Activated T-helper 1 cell treated with anti-CD3 and anti-CD28 coated beads, Interleukin-2, amount 50 U/mL, for 16 hours (primary cell): ENCODE results near the gene NAAA.
"Not testable (repeated sequence)": the region's sequence is repeated elsewhere in the genome, so short reads cannot be mapped to it uniquely, and the experiment has no call there.

ENCODE experiments used
- DNase-seq, 2 donors: peaks; one replicate each; pipeline ENCODE4 v3.0.0-alpha.2; 2020; ENCODE audit warnings: low read depth in 1 of 2, low spot score in 1 of 2

Gene NAAA

DNA sequence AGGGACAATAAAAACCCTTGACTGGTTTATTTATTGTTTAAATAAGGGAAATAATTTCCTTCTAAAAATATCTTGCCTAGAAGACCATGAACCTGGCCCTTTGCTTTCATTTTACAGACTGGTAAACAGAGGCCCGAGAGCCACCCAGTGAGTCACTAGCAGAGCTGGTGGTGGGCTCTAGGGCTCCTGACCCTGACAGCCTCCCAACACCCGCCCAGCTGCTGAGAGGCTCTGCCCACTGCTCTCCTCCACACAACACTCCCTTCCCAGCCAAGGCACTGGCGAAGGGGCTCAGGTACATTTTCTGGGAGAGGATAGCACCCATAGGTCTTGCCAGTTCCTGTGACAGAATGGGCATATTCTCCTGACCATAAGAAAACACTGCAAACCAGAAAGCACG, 20.5 kb downstream of the NAAA start:
- no peak for DNase-seq

DNA sequence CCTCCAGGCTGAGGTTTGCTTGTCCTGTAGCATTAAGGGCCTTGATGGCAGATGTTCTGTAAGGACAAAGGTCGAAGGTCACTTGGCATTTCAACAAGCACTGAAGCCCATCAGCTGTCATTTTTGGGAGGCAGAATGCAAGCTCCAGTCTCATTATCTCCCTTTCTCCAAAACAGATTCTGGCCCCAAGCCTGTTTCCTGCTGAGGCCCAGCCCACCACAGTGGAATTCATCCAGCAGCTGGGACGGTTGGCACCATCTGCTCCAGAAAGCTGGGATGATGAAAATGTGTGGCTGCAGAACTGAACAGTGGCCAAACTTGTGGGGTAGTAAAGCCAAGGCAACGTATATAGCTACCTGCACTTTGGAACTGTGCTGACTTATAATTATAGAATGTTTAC, 20.9 kb downstream of the NAAA start:
- DNase-seq = no peak

DNA sequence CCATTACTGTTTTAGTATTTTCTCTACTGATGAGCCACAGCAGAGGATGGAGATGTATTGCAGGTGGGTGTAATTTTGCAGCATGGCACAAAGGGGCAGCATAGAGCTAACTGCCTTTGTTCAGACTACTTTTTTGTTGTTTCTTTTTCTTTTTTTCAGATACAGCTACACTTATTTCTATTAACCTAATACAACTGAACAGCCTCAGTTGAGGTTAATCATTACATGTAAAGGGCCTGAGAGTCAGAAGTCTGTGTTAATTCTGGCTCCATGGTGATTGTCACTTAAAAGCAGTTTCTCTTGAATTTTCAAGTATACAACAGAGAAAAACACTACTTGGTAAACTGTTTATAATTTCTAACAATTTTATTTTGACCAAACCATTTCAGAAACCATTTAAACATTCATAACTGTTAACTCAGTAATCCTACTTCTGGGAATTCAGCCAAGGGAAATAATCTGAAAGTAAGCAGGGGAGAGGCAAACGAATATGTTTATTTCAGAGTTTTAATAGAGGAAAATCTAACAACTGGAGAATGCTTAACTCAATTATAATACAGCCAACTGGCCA, 24.6 kb downstream of the NAAA start:
- no peak for DNase-seq

DNA sequence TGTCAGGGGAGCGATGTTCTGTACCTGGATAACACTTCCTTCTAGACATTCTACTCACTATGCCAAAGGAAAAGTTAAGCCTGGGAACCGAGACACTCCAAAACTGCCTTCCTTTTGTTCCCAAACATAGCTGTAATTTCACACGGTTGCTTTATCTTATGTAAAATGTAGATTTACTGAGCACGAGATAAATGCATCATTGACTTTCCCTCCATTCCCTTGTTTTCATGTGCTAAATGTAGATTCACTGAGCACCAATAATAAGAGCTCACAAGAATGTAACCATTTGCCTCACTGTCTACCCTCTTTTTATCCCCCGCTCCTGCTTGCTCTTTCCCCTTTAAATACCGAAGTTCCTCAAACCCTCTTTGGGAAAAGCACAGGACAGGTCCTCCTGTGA, 27.8 kb downstream of the NAAA start:
- no peak for DNase-seq

DNA sequence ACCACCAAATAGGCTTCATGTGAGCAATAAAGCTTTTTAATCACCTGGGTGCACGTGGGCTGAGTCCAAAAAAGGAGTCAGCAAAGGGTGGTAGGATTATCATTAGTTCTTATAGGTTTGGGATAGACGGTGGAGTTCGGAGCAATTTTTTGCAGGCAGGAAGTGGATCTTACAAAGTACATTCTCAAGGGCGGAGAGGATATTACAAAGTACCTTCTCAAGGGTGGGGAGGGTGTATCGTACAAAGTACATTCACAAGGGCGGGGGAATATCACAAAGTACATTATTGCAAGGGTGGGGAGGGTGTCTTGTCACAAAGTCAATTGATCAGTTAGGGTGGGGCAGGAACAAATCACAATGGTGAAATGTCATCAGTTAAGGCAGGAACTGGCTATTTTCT, 30.0 kb downstream of the NAAA start:
- not testable (repeated sequence) for DNase-seq

DNA sequence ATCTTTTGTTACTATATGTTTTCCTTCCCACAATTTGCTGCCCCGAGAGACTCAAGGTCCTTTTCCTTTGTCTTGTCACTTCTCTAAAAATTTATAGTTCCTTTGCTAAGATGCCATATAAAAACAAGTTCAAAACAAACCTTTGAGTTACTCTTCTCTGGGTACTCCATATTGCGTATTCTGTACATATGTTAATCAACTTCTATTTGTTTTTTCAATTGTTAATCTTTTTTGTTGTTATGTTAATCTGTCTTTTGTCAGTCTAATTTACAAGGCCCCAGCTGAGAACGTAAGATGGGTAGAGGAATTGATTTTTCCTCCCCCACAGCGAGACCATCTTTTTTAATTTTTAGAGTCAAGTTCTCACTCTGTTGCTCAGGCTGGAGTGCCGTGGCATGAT, 31.4 kb downstream of the NAAA start:
- DNase-seq = no peak

DNA sequence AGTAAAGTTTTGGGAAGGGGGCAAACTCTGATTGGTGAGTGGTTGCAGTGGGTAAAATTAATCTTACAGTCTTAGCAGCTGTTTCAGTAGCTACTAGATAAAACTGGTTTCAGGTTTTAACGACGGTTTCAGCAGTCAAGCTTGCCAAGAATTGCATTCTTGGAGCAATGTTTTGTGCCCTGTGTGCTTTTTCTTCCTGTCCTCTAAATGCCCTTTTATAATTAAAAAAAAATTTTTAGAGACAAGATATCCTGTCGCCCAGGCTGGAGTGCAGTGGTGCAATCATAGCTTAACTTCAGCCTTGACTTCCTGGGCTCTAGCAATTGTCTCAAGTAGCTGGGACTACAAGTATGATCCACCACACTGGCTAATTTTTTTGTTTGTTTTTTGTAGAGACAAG, 32.3 kb downstream of the NAAA start:
- no peak for DNase-seq

DNA sequence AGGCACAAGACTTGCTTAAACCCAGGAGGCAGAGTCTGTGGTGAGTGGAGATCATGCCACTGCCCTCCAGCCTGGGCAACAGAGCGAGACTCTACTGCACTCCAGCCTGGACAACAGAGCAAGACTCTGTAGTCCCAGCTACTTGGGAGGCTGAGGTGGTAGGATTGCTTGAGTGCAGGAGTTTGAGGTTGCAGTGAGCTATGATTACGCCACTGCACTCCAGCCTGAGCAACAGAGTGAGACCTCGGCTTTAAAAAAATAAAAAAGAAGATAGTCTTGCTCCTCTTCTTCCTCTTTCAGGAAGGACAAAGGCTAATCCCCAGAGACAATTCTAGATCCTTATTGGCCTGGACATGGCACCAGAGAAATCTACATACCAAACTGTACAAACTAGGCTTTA, 32.8 kb downstream of the NAAA start:
- no peak for DNase-seq

DNA sequence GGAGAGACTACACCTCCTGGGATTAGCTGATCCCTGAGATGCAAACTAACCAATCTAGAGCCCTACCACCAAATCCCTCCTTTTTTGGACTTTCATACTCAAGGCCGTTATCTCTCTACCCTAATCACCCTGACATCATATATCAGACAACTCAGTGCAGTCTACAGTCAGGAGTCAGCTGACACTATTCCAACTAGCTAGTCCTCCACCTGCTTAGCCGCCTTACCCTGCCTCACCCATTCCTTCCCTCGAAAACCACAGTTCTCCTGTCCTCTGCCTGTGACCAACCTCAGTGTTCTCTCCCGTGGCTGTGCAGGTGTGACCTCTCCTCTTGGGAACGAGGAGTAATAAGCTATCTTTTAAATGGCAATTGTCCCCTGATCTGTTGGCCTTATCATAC, 36.7 kb downstream of the NAAA start:
- no peak for DNase-seq

DNA sequence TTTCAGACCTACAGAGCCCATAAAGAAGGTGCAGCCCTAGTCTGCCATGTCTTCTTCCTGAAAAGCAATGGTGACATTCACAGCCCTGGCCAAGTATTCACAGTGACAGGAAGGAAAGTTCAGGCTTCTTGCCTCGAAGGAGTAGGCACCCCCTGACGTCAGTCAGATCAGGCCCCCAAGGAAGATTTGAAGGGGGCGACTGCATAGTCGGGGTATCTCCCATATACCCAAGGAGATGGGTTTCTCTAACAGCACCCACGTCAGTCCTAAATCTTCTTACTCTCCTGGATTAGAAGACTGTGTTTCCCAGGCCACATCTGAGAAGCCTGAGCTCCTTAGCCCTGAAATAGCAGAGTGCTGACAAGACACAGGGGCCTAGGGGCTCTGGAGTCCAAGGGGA, 38.5 kb downstream of the NAAA start, which contains the start of gene PPEF2:
PPEF2 (minus strand) TSS at position 101 of the 400 bp plus-strand sequence. CDS start 6,127 bp downstream, outside the sequence.
- DNase-seq = no peak

DNA sequence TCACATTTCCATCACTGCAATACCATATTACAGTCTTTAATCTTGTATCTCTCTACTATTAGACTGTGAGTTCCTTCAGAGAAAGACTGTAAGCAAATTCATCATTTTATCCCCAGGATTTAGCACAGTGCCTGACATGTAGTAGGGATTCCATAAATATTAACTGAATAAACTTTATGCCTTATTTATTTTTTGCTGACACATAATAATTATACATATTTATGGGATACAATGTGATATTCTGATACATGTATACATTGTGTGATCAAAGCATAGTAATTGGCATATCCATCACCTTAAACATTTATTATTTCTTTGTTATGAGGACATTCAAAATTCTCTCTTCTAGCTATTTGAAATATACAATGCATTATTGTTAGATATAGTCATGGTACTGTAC, 42.3 kb downstream of the NAAA start:
- no peak for DNase-seq

DNA sequence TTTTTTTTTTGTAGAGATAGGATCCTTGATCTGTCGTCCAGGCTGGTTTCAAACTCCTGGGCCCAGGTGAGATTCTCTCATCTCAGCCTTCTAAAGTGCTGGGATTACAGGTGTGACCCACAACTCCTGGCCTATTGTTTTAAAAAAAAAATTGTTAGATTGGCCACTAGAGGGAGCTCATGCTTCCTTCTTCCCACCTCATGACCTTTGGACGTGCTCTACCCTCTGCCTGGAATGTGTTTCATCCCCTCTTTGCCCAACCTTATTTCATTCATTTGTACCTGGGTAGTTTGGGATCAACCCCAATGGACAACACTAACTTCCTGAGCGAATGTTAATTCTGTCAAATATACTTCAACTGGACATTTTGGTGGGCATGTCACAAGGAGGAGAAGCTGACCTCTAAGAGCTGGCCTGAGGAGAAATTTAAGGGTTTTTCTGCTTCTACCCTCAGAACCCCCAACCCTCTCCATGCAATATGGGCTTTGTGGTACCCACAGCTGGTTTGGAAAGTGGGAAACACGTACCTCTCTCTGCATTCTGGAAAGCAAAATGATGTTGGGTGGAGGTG, 45.0 kb downstream of the NAAA start:
- DNase-seq = no peak

DNA sequence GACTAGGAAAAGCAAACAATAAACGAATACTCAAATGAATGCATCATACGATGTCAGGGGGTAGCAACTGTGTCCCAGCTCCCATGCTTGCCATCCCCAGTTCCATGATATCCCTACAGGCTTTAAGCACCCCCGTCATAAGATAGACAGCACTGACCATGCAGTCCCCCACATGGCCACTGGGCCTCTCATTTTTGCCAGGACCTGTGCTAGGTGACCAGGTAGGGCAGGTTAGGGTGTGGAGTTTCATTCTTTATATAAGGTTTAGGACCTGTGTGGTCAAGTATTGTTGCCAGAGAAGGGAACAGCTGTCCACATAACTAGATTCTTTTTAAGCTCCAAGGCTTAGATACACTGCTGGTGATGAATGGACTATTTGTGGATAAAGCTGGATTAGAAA, 48.3 kb downstream of the NAAA start:
- DNase-seq = no peak

DNA sequence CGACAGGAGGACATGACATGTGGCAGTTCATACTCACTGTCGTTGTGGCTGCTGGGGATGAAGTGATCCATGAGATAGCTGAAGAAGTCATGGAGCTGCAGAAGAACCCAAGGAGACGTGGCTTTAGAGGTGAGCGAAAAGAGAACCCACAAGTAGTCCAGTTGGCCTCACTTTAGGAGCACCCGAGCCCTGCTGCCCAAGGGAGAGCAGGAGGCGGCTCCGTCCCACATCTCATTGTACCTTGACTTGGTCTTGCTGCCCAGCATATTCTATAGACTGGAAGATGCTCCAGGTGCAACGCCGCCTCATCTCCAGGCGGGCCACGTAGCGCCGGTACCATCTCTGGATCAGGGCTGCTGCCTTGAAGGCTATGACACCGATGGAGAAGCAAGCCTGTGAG, 49.2 kb downstream of the NAAA start:
- no peak for DNase-seq

DNA sequence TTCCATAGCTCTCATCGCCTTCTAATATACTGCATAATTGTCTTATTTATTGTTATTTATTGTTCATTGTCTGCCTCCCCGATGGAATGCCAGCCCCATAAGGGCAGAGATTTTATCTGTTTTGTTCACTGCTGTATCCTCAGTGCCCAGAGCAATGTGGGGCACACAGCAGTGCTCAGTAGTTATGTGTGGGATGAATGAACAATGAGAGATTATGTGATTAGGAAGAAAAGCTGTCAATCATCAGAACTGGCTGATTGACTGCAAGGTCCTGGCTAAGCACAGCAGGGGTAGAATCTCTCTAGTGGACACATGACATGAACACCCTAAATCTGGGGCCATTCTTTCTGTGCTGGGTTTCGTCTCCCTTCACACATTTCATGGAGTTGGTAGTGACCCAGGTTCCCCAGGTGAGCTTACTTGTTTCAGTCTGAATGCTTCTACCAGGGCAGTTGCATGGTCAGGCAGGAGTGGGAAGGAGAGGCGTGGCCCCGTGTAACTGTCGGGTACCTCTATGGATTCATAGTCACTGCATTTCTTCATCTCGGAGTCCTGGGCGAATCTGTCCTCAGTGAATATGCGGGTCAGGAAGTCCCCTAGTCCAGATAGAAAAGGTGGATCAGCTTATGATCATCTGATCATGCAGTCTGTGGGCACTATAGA, 51.1 kb downstream of the NAAA start:
- DNase-seq = no peak

DNA sequence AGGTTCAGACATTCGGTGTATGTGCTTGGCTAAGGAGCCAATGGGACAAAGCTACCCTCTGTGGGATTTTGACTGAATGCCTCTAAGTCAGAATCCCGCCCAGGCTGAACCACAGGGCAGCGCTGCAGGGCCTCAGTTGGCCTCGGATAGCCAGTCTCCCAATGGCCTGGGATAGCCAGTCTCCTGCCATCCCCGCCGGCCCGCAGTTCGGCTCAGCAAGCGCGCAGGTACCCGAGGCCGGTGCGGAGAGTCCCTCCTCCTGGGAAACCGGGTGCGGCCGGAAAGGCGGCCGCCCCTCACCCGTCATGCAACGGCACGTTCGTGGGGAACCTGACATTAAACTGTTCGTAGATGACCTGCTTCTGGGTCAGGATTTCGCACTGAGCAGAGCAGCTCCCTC, 54.7 kb downstream of the NAAA start:
- DNase-seq = no peak

DNA sequence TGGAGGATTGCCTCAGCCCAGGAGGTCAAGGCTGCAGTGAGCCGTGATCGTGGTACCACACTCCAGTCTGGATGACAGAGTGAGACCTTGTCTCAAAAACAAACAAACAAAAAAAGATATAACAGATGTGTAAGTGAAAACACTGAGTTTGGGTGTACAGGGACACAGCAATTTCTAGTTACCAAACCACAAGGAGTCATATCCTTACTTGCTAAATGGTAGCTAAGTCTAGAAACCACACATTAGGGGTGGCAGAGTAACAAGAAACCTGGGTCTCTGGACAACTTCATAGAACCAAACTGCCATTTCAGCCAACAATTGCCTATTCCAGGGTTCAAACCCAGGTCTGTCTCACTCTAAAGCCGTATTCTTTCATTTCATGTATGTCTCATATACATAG, 59.3 kb downstream of the NAAA start:
- DNase-seq = no peak

DNA sequence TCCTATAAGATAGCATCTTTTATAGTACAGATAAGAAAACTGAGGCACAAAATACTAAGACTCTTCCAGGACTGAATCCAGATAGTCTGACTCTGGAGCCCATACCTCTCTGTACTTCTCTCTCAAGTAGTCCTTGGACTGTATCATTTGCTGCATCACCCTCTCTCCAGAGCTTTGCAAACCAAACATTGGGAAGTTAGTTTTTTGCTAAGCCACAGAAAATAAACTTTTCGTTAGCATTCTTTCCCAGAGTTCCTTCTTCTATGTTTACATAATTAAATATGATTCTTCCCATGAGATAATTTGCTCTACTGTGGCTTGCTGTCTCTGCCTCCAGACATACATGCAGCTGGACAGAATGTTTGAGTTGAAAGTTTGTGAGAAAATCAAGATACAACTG, 60.5 kb downstream of the NAAA start:
- DNase-seq = no peak

DNA sequence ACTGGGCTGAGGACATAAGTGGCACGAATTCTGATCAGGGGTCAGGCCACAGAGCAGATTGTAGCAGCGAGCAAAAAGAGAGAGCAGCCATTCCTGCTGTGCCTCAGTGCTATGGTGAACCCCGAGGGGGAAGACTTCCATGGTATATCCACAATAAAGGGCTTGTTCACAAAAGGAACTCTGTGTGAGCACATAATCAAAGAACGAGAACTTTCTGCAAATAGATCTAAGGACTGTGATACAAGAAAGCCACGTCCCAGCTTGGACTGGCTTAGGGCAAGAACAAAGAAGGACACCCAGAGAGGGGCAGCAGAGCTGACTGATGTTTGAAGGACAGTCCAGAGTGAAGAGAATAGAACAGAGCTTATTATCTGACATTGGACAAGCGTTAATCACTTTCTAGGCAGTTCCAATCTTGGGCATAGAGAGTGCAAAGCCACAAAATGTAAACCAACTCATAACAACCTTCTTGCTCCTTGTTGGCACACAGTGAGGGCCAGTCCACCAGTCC, 62.5 kb downstream of the NAAA start:
- DNase-seq = no peak

DNA sequence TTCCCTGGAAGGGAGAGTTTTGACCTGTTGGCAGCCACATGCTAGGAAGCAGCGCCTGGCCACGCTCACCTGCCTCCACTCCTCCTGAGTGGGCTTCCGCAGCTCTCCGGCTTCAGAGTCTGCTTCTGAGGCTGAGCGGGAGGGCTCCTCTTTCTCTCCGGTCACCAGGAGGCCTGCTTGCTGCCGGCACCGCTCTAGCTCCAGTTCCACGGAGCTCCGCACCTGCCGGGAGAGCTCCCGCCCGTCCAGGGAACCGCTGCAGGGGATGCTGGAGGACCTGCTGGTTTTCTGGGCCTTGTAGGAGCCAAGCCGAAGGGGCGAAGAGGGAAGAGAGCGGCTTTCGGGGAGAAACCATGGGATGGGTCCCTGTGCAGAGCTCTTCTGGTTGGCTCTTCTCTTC, 64.6 kb downstream of the NAAA start:
- DNase-seq = no peak

DNA sequence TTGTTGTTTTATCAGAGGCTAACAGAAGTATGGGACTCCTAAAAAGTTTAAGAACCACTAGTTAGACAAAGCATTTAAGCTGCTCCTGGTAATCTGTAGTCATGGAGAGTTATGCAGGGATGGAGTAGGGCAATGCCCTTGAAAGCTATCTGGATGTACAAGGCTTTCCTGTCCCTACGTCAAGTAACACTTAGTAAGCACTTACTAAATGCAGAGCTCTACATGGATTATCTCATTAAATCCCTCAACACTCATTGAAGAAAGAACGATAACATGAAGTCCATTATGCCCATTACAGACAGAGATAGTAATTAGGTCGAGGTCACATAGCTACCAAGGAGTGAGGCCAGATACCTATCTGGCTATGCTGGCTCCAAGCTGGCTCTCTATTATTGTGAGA, 71.7 kb downstream of the NAAA start:
- no peak for DNase-seq

DNA sequence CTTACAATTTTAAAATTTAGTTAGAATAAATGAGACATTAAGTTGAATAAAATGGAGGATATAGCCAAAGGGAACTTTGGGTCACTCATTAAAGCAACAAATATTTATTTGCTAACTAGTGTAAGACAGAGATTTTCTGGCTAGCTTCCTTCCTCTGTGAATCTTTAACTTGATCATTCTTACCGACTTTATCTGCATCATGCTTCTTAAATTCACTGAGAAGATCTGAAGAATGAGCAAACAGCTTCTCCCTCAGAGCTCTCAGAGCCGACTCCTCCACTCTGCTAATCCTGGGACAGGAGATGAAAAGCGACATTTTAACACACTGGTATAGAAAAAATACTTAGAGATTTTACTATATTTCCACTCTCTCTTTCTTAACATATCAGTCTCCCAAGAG, 73.7 kb downstream of the NAAA start:
- DNase-seq = no peak
